ENCODE data around the gene LRFN2.

The LRFN2 gene

GRCh38 chr6:40545954-40546353 lies 41.2 kb downstream of the LRFN2 start:
- DNase-seq (ENCODE audit: low read depth in 2 of 2, low spot score in 1 of 2), result no peak

GRCh38 chr6:40543776-40544175 lies 43.4 kb downstream of the LRFN2 start:
- DNase-seq (ENCODE audit: low read depth in 2 of 2, low spot score in 1 of 2), result no peak

- DNase-seq (ENCODE audit: low read depth in 2 of 2, low spot score in 1 of 2), result no peak
Observed at GRCh38 chr6:40543146-40543545, 44.0 kb downstream of the LRFN2 start.

GRCh38 chr6:40542175-40542764 lies 44.9 kb downstream of the LRFN2 start:
- DNase-seq (ENCODE audit: low read depth in 2 of 2, low spot score in 1 of 2), result no peak

- DNase-seq (ENCODE audit: low read depth in 2 of 2, low spot score in 1 of 2), result no peak
Observed at GRCh38 chr6:40541556-40542174, 45.5 kb downstream of the LRFN2 start.

- DNase-seq (ENCODE audit: low read depth in 2 of 2, low spot score in 1 of 2), result no peak
Observed at GRCh38 chr6:40540790-40541189, 46.4 kb downstream of the LRFN2 start.

GRCh38 chr6:40539853-40540252 lies 47.3 kb downstream of the LRFN2 start:
- DNase-seq (ENCODE audit: low read depth in 2 of 2, low spot score in 1 of 2), result no peak

GRCh38 chr6:40538556-40538955 lies 48.6 kb downstream of the LRFN2 start:
- DNase-seq (ENCODE audit: low read depth in 2 of 2, low spot score in 1 of 2), result no peak

GRCh38 chr6:40537446-40537845 lies 49.7 kb downstream of the LRFN2 start:
- DNase-seq (ENCODE audit: low read depth in 2 of 2, low spot score in 1 of 2), result no peak

GRCh38 chr6:40536442-40536841 lies 50.7 kb downstream of the LRFN2 start:
- DNase-seq (ENCODE audit: low read depth in 2 of 2, low spot score in 1 of 2), result no peak

- DNase-seq (ENCODE audit: low read depth in 2 of 2, low spot score in 1 of 2), result no peak
Observed at GRCh38 chr6:40535819-40536380, 51.3 kb downstream of the LRFN2 start.

- no peak for DNase-seq (ENCODE audit: low read depth in 2 of 2, low spot score in 1 of 2)
Observed at GRCh38 chr6:40535110-40535818, 51.9 kb downstream of the LRFN2 start.

GRCh38 chr6:40532349-40533000 lies 54.7 kb downstream of the LRFN2 start:
- DNase-seq (ENCODE audit: low read depth in 2 of 2, low spot score in 1 of 2), result no peak

- no peak for DNase-seq (ENCODE audit: low read depth in 2 of 2, low spot score in 1 of 2)
Observed at GRCh38 chr6:40529919-40530318, 57.2 kb downstream of the LRFN2 start.

- DNase-seq (ENCODE audit: low read depth in 2 of 2, low spot score in 1 of 2), result no peak
Observed at GRCh38 chr6:40529040-40529439, 58.1 kb downstream of the LRFN2 start.

GRCh38 chr6:40528051-40528450 lies 59.1 kb downstream of the LRFN2 start:
- DNase-seq (ENCODE audit: low read depth in 2 of 2, low spot score in 1 of 2), result no peak

GRCh38 chr6:40526036-40526435 lies 61.1 kb downstream of the LRFN2 start:
- no peak for DNase-seq (ENCODE audit: low read depth in 2 of 2, low spot score in 1 of 2)

GRCh38 chr6:40524797-40525585 lies 62.2 kb downstream of the LRFN2 start:
- DNase-seq (ENCODE audit: low read depth in 2 of 2, low spot score in 1 of 2), result no peak

GRCh38 chr6:40523505-40524172 lies 63.5 kb downstream of the LRFN2 start:
- DNase-seq (ENCODE audit: low read depth in 2 of 2, low spot score in 1 of 2), result no peak

GRCh38 chr6:40521496-40521895 lies 65.7 kb downstream of the LRFN2 start:
- no peak for DNase-seq (ENCODE audit: low read depth in 2 of 2, low spot score in 1 of 2)

Data from stimulated activated CD8-positive, alpha-beta memory T cell treated with anti-CD3 and anti-CD28 coated beads, Interleukin-4, amount 100 ng/mL, for 1 hour (primary cell).